Upper lobe of left lung (tissue), 6 donors: Measurements from ENCODE around the gene CRACDL. TPM values are rescaled to one million over a fixed set of nuclear protein-coding genes. Genes with fewer than 3 reads are reported as not detected.
A peak's percentile ranks its signal among the peaks of the same experiment; 100 is the strongest.

Experiments
- ATAC-seq, 2 donors: fragments of 200-7000 bp; cut with Tn5 transposase; one replicate each; pipeline ENCODE4 v1.9.1; 2022; ENCODE audit warnings: mild to moderate bottlenecking in 2 of 2, moderate library complexity in 2 of 2; ENCODE audit not compliant: low FRiP score in 2 of 2
- DNase-seq, 2 donors: peaks; one replicate each; pipeline ENCODE4 v3.0.0-alpha.2; 2019 to 2020
- H3K27ac ChIP-seq, 4 donors: fragments of 200-600 bp; sonication (generic); one replicate each; pipeline ENCODE4 v1.5.1; 2016 to 2019
- H3K27me3 ChIP-seq, 4 donors: fragments of 200-600 bp; sonication (generic); one replicate each; pipeline ENCODE4 v1.5.1; 2017 to 2019
- H3K36me3 ChIP-seq, 4 donors: fragments of 200-600 bp; sonication (generic); one replicate each; pipeline ENCODE4 v1.5.1; 2016 to 2019
- H3K4me1 ChIP-seq, 4 donors: fragments of 200-600 bp; sonication (generic); one replicate each; pipeline ENCODE4 v1.5.1; 2018 to 2019
- H3K4me3 ChIP-seq, 4 donors: fragments of 200-600 bp; sonication (generic); one replicate each; pipeline ENCODE4 v1.5.1; 2017 to 2019; ENCODE audit warnings: mild to moderate bottlenecking in 2 of 4, moderate library complexity in 1 of 4
- H3K9me3 ChIP-seq, 4 donors: fragments of 200-600 bp; sonication (generic); one replicate each; pipeline ENCODE4 v1.5.1; 2018 to 2019
- CTCF ChIP-seq, 6 experiments: fragments of 450-650 bp in 4 of 6; fragments of 200-600 bp in 2 of 6; sonication (generic) in 2 of 6; IDR thresholded peaks; one replicate each; pipeline ENCODE4 v1.5.1; 2016 to 2019; ENCODE audit warnings: antibody characterized with exemption in 6 of 6
- EP300 ChIP-seq, 4 donors: sonication (generic); formaldehyde crosslinking; IDR thresholded peaks; one replicate each; pipeline ENCODE4 v1.5.1; 2017; ENCODE audit warnings: antibody characterized with exemption in 4 of 4, control low read depth in 2 of 4
- POLR2A ChIP-seq, 4 donors: fragments of 450-650 bp; IDR thresholded peaks; one replicate each; pipeline ENCODE4 v1.5.1; 2016 to 2017; ENCODE audit warnings: antibody characterized with exemption in 4 of 4, mild to moderate bottlenecking in 2 of 4
- POLR2AphosphoS5 ChIP-seq, 2 donors: sonication (generic); formaldehyde crosslinking; IDR thresholded peaks; one replicate each; pipeline ENCODE4 v1.5.1; 2017; ENCODE audit warnings: antibody characterized with exemption in 2 of 2
- WGBS, 2 donors: methylation state at CpG; one replicate each; pipeline ENCODE4 v1.1.5; 2017 to 2018; 5-methylcytosine and 5-hydroxymethylcytosine counted together
- total RNA-seq, 6 donors: library from RNA; depleted of rRNA in 4 of 6; stranded (reverse); fragments of >200 nt in 4 of 6; gene quantifications; one replicate each; pipeline versions ENCODE4 v1.1.0 to v1.2.1, GENCODE V29; 2016 to 2021
- donor health status: DM: no; HTN: no; CAD: no; lungs with moderate emphysema.
- donor health status: DM: no; HTN: yes; CAD: no; lungs with severe emphysema.

CRACDL gene
- total RNA-seq, 6 donors from 2014 or later = 14.6 to 33.4 (median 20.2) TPM

GRCh38 chr2:98911376-98912154 lies 24.5 kb downstream of the CRACDL start:
- Histone ChIP-seq H3K27ac (peak overlapping the region in 3 of 4 donors; percentile 10 to 50 (median 35)), H3K9me3 (no peaks in the 10 kb centered on the region), H3K36me3 (no peaks in the 10 kb centered on the region), H3K27me3 (no peaks in the 10 kb centered on the region), H3K4me3 (no peak overlapping the region), H3K4me1 (peaks cover 22 to 49% (median 39%) of the 10 kb centered on the region in 4 donors)
- ATAC-seq (peak in 1 of 2 donors; percentile 6), DNase-seq (peak in 1 of 2 donors; percentile 46)
- WGBS, 2 donors = 69 to 74% methylated on average over 14 to 17 of the region's 17 CpGs
- TF ChIP-seq EP300 (IDR thresholded peaks at IDR 0.05) = peak in 2 of 4 donors; percentile 4 to 11
- TF ChIP-seq POLR2A (IDR thresholded peaks at IDR 0.05) = no peak

GRCh38 chr2:98911126-98911375 lies 25.0 kb downstream of the CRACDL start:
- ATAC-seq = no peak
- no peak for DNase-seq
- TF ChIP-seq POLR2A (IDR thresholded peaks at IDR 0.05) = no peak
- TF ChIP-seq POLR2AphosphoS5 (IDR thresholded peaks at IDR 0.05) = no peak
- TF ChIP-seq CTCF (IDR thresholded peaks at IDR 0.05) = no peak
- no peak for TF ChIP-seq EP300 (IDR thresholded peaks at IDR 0.05)
- 91 to 95% methylated on average over 4 to 6 of the region's 7 CpGs for WGBS, 2 donors
- Histone ChIP-seq H3K36me3 (no peaks in the 10 kb centered on the region), H3K27ac (no peak overlapping the region), H3K27me3 (no peaks in the 10 kb centered on the region), H3K4me3 (no peak overlapping the region), H3K4me1 (peaks cover 22 to 49% (median 39%) of the 10 kb centered on the region in 4 donors), H3K9me3 (no peaks in the 10 kb centered on the region)

GRCh38 chr2:98910349-98911125 lies 25.5 kb downstream of the CRACDL start:
- no peak for TF ChIP-seq EP300 (IDR thresholded peaks at IDR 0.05)
- no peak for TF ChIP-seq CTCF (IDR thresholded peaks at IDR 0.05)
- no peak for TF ChIP-seq POLR2A (IDR thresholded peaks at IDR 0.05)
- no peak for TF ChIP-seq POLR2AphosphoS5 (IDR thresholded peaks at IDR 0.05)
- H3K36me3 ChIP-seq = no peaks in the 10 kb centered on the region
- H3K27ac ChIP-seq = peak overlapping the region in 1 of 4 donors; percentile 76
- H3K4me3 ChIP-seq = no peak overlapping the region
- WGBS, 2 donors = 86 to 91% methylated on average over 10 of the region's 10 CpGs
- H3K9me3 ChIP-seq = no peaks in the 10 kb centered on the region
- DNase-seq = peak in 1 of 2 donors; percentile 45
- peaks cover 22 to 49% (median 39%) of the 10 kb centered on the region in 4 donors for H3K4me1 ChIP-seq
- ATAC-seq = no peak
- no peaks in the 10 kb centered on the region for H3K27me3 ChIP-seq

GRCh38 chr2:98909317-98910211 lies 26.5 kb downstream of the CRACDL start:
- peak; percentile 59 to 89 for ATAC-seq
- Histone ChIP-seq H3K36me3 (no peaks in the 10 kb centered on the region), H3K4me1 (peaks cover 22 to 49% (median 38%) of the 10 kb centered on the region in 4 donors), H3K4me3 (no peak overlapping the region), H3K9me3 (no peaks in the 10 kb centered on the region), H3K27me3 (no peaks in the 10 kb centered on the region), H3K27ac (peak overlapping the region; percentile 54 to 76 (median 67))
- TF ChIP-seq EP300 (IDR thresholded peaks at IDR 0.05) (peak in 1 of 4 donors; percentile 23), CTCF (IDR thresholded peaks at IDR 0.05) (no peak), POLR2A (IDR thresholded peaks at IDR 0.05) (peak in 1 of 4 donors; percentile 28), POLR2AphosphoS5 (IDR thresholded peaks at IDR 0.05) (peak; percentile 20 to 50)
- peak in 1 of 2 donors; percentile 92 for DNase-seq
- 5 to 6% methylated on average over 19 of the region's 19 CpGs for WGBS, 2 donors
